H1 (cell line): ENCODE data around the gene BRIP1. TPM values are rescaled to one million over a fixed set of nuclear protein-coding genes. Genes with fewer than 3 reads are reported as not detected.

ENCODE experiments used
- CTCF ChIA-PET: fragments of 300-600 bp; sonication (Branson Sonifier 250); formaldehyde crosslinking; loops from one replicate; lab custom pipeline; 2021; ENCODE audit not compliant: partially characterized antibody; lab: Charles Lee
- POLR2A ChIA-PET: fragments of 300-600 bp; sonication (Branson Sonifier 250); formaldehyde crosslinking; loops from one replicate; lab custom pipeline; 2021; ENCODE audit warnings: inconsistent platforms; ENCODE audit not compliant: partially characterized antibody; lab: Charles Lee
- DNase-seq, 2 experiments: peaks; one replicate each; pipeline versions ENCODE4 v3.0.0 to v3.0.0-alpha.2; 2010 to 2022; ENCODE audit warnings: low spot score in 2 of 2, low read depth in 1 of 2, mixed read lengths in 1 of 2
- FAIRE-seq: peaks from 2 replicates; lab custom pipeline; 2011; peaks lifted over from hg19 to GRCh38; lab: Jason Lieb, UNC
- H2AFZ ChIP-seq: 2 replicates; pipeline ENCODE4 v1.8.1; 2012; ENCODE audit warnings: low read length, inconsistent platforms
- H2AK5ac ChIP-seq: 2 replicates; pipeline ENCODE4 v1.6.1; 2013; ENCODE audit warnings: low read depth, low read length
- H2BK120ac ChIP-seq: replicated peaks from 2 replicates; pipeline ENCODE3; 2013; ENCODE audit warnings: low read depth, low read length, inconsistent platforms
- H2BK12ac ChIP-seq: 2 replicates; pipeline ENCODE4 v1.6.1; 2013; ENCODE audit warnings: low read depth, low read length
- H2BK15ac ChIP-seq: 2 replicates; pipeline ENCODE4 v1.6.1; 2013; ENCODE audit warnings: low read length
- H2BK20ac ChIP-seq: 2 replicates; pipeline ENCODE4 v1.6.1; 2013; ENCODE audit warnings: low read length
- H2BK5ac ChIP-seq: 2 replicates; pipeline ENCODE4 v1.6.1; 2013; ENCODE audit warnings: low read depth, low read length
- H3K14ac ChIP-seq: 2 replicates; pipeline ENCODE4 v1.6.1; 2013; ENCODE audit warnings: inconsistent platforms; ENCODE audit not compliant: insufficient read length
- H3K18ac ChIP-seq: 2 replicates; pipeline ENCODE4 v1.6.1; 2013; ENCODE audit warnings: low read length; ENCODE audit errors: extremely low read depth
- H3K23ac ChIP-seq: 2 replicates; pipeline ENCODE4 v1.6.1; 2013; ENCODE audit warnings: inconsistent platforms; ENCODE audit not compliant: insufficient read length
- H3K23me2 ChIP-seq: 2 replicates; pipeline ENCODE4 v1.6.1; 2013; ENCODE audit warnings: low read depth, low read length
- H3K27ac ChIP-seq: 2 replicates; pipeline ENCODE4 v1.6.1; 2011; ENCODE audit warnings: low read depth, low read length, inconsistent platforms
- H3K27me3 ChIP-seq, 4 experiments: replicated peaks in 1 of 4; 1 replicate in 1 of 4; 2 replicates in 3 of 4; pipeline versions ENCODE4 v1.6.1 to v1.8.1; 2011 to 2013; ENCODE audit warnings: low read length in 3 of 4, mild to moderate bottlenecking in 3 of 4, inconsistent platforms in 2 of 4, mixed read lengths in 2 of 4, moderate library complexity in 1 of 4; ENCODE audit not compliant: control insufficient read depth in 3 of 4, insufficient read depth in 3 of 4; ENCODE audit errors: extremely low read depth in 1 of 4
- H3K36me3 ChIP-seq, 4 experiments: 2 replicates each; pipeline versions ENCODE4 v1.6.1 to v1.8.1; 2011 to 2013; ENCODE audit warnings: mild to moderate bottlenecking in 4 of 4, low read length in 3 of 4, moderate library complexity in 2 of 4, control low read depth in 1 of 4, inconsistent platforms in 1 of 4; ENCODE audit not compliant: insufficient read depth in 4 of 4, control insufficient read depth in 2 of 4
- H3K4ac ChIP-seq: replicated peaks from 2 replicates; pipeline ENCODE3; 2013; ENCODE audit warnings: low read length, low read depth, mixed read lengths, inconsistent platforms; ENCODE audit not compliant: insufficient read length
- H3K4me1 ChIP-seq, 4 experiments: replicated peaks in 1 of 4; 1 replicate in 1 of 4; 2 replicates in 3 of 4; pipeline versions ENCODE4 v1.6.1 to v1.8.1; 2011 to 2013; ENCODE audit warnings: low read length in 3 of 4, inconsistent platforms in 2 of 4, mixed read lengths in 1 of 4; ENCODE audit not compliant: insufficient read depth in 4 of 4, control insufficient read depth in 3 of 4
- H3K4me2 ChIP-seq, 2 experiments: 2 replicates each; pipeline versions ENCODE4 v1.6.1 to v1.8.1; 2011 to 2013; ENCODE audit warnings: low read depth in 2 of 2, low read length in 2 of 2, control low read depth in 1 of 2, inconsistent platforms in 1 of 2, mild to moderate bottlenecking in 1 of 2; ENCODE audit not compliant: insufficient read depth in 1 of 2
- H3K4me3 ChIP-seq, 4 experiments: fragments of 200-600, 300-600 bp in 1 of 4; sonication (generic), shearing (Covaris generic), sonication (Bioruptor Twin) in 1 of 4; 2 replicates each; pipeline versions ENCODE4 v1.5.1 to v1.8.1; 2011 to 2016; ENCODE audit warnings: low read length in 4 of 4, low read depth in 3 of 4, control low read depth in 2 of 4, inconsistent platforms in 2 of 4, mild to moderate bottlenecking in 2 of 4, mixed read lengths in 1 of 4, moderate library complexity in 1 of 4; ENCODE audit not compliant: insufficient read depth in 2 of 4; ENCODE audit errors: extremely low read depth in 1 of 4
- H3K56ac ChIP-seq: replicated peaks from 2 replicates; pipeline ENCODE3; 2013; ENCODE audit warnings: low read depth, mild to moderate bottlenecking, mixed read lengths, low read length, inconsistent platforms; ENCODE audit not compliant: insufficient read length
- H3K79me1 ChIP-seq: 2 replicates; pipeline ENCODE4 v1.6.1; 2013; ENCODE audit warnings: low read depth, low read length, control low read depth
- H3K79me2 ChIP-seq, 2 experiments: 2 replicates each; pipeline versions ENCODE4 v1.6.1 to v1.8.1; 2012 to 2013; ENCODE audit warnings: low read length in 2 of 2, mild to moderate bottlenecking in 2 of 2, inconsistent platforms in 1 of 2; ENCODE audit not compliant: insufficient read depth in 2 of 2, control insufficient read depth in 1 of 2
- H3K9ac ChIP-seq, 4 experiments: replicated peaks in 1 of 4; 1 replicate in 1 of 4; 2 replicates in 3 of 4; pipeline versions ENCODE4 v1.6.1 to v1.8.1; 2011 to 2013; ENCODE audit warnings: low read depth in 3 of 4, low read length in 3 of 4, control low read depth in 2 of 4, mild to moderate bottlenecking in 2 of 4, moderate library complexity in 2 of 4, inconsistent platforms in 1 of 4; ENCODE audit errors: extremely low read depth in 1 of 4
- H3K9me3 ChIP-seq, 2 experiments: 2 replicates each; pipeline versions ENCODE4 v1.6.1 to v1.8.1; 2012 to 2013; ENCODE audit warnings: mild to moderate bottlenecking in 2 of 2, moderate library complexity in 2 of 2, control low read depth in 1 of 2, inconsistent platforms in 1 of 2, low read depth in 1 of 2, low read length in 1 of 2, mixed read lengths in 1 of 2; ENCODE audit not compliant: insufficient read depth in 2 of 2
- H4K20me1 ChIP-seq, 2 experiments: replicated peaks in 1 of 2; 2 replicates each; pipeline versions ENCODE3 to v1.8.1; 2011 to 2013; ENCODE audit warnings: inconsistent platforms in 2 of 2, low read length in 2 of 2, mild to moderate bottlenecking in 1 of 2; ENCODE audit not compliant: insufficient read depth in 2 of 2, control insufficient read depth in 1 of 2
- H4K5ac ChIP-seq: 2 replicates; pipeline ENCODE4 v1.6.1; 2013; ENCODE audit warnings: low read length, low read depth, mixed read lengths, inconsistent platforms; ENCODE audit not compliant: insufficient read length
- H4K8ac ChIP-seq: 2 replicates; pipeline ENCODE4 v1.8.0; 2013; ENCODE audit warnings: mild to moderate bottlenecking, moderate library complexity, low read length, inconsistent platforms; ENCODE audit not compliant: insufficient read depth; ENCODE audit errors: extremely low read depth
- H4K91ac ChIP-seq: replicated peaks from 2 replicates; pipeline ENCODE3; 2013; ENCODE audit warnings: low read length, mixed read lengths, inconsistent platforms; ENCODE audit not compliant: insufficient read length
- ASH2L ChIP-seq: fragments of 200-600, 300-600 bp; sonication (generic); IDR thresholded peaks from one replicate; pipeline ENCODE4 v1.7.1; 2017; ENCODE audit warnings: low read length
- CHD2 ChIP-seq: IDR thresholded peaks from 2 replicates; pipeline ENCODE4 v1.6.1; 2012; ENCODE audit warnings: low read length, improper control_type of control experiment
- EP300 ChIP-seq, 2 experiments: IDR thresholded peaks; 1 replicate in 1 of 2; 2 replicates in 1 of 2; pipeline ENCODE4 v1.6.1; 2011 to 2012; ENCODE audit warnings: low read depth in 2 of 2, low read length in 2 of 2, mild to moderate bottlenecking in 2 of 2, borderline replicate concordance in 1 of 2, inconsistent platforms in 1 of 2, moderate library complexity in 1 of 2
- FOSL1 ChIP-seq: IDR thresholded peaks from 2 replicates; pipeline ENCODE4 v1.6.1; 2011; ENCODE audit warnings: mild to moderate bottlenecking, low read depth, low read length, moderate library complexity; ENCODE audit not compliant: insufficient read depth
- HDAC2 ChIP-seq, 2 experiments: fragments of 300-600 bp in 1 of 2; sonication (generic) in 1 of 2; IDR thresholded peaks; 2 replicates each; pipeline ENCODE4 v1.6.1; 2011 to 2012; ENCODE audit warnings: low read depth in 2 of 2, low read length in 2 of 2, mild to moderate bottlenecking in 2 of 2, moderate library complexity in 2 of 2, borderline replicate concordance in 1 of 2, inconsistent platforms in 1 of 2
- JUN ChIP-seq: IDR thresholded peaks from 2 replicates; pipeline ENCODE4 v1.6.1; 2011; ENCODE audit warnings: low read depth, mild to moderate bottlenecking, improper control_type of control experiment, low read length
- POLR2A ChIP-seq, 2 experiments: IDR thresholded peaks; 1 replicate in 1 of 2; 2 replicates in 1 of 2; pipeline ENCODE4 v1.6.1; 2011; ENCODE audit warnings: low read depth in 2 of 2, low read length in 2 of 2, mild to moderate bottlenecking in 2 of 2; ENCODE audit errors: control extremely low read depth in 1 of 2
- POU5F1 ChIP-seq: IDR thresholded peaks from 2 replicates; pipeline ENCODE4 v1.6.1; 2011; ENCODE audit warnings: low read depth, mild to moderate bottlenecking, low read length, moderate library complexity
- RFX5 ChIP-seq: IDR thresholded peaks from 2 replicates; pipeline ENCODE4 v1.6.1; 2011; ENCODE audit warnings: low read depth, low read length, improper control_type of control experiment, borderline replicate concordance
- YY1 ChIP-seq: IDR thresholded peaks from 2 replicates; pipeline ENCODE4 v1.6.1; 2011; ENCODE audit warnings: low read depth, mild to moderate bottlenecking, low read length
- WGBS, 2 experiments: shearing (Covaris generic) in 1 of 2; methylation state at CpG; one replicate each; pipeline versions ENCODE4 v1.1.6 to v1.1.7; 2013 to 2015; ENCODE audit warnings: low lambda C conversion rate in 2 of 2, mixed read lengths in 2 of 2, inconsistent platforms in 1 of 2, low coverage in 1 of 2, missing lambda C conversion rate in 1 of 2; ENCODE audit not compliant: insufficient replicate concordance in 2 of 2, insufficient coverage in 1 of 2, insufficient read length in 1 of 2; ENCODE audit errors: extremely low coverage in 1 of 2, missing lambda C conversion rate in 1 of 2; 5-methylcytosine and 5-hydroxymethylcytosine counted together
- polyA plus RNA-seq, 7 experiments: library from polyadenylated mRNA; depleted of rRNA in 3 of 7; stranded (reverse) in 5 of 7; unstranded in 2 of 7; fragments of >200 nt in 5 of 7; fragments of 200-250 nt in 2 of 7; gene quantifications; 1 replicate in 5 of 7; 2 replicates in 1 of 7; 4 replicates in 1 of 7; pipeline versions ENCODE4 v1.2.1 to v1.2.3, GENCODE V29; 2011 to 2013; ENCODE audit warnings: missing spikeins in 2 of 7, mixed read lengths in 2 of 7
- total RNA-seq: library from RNA; stranded (reverse); fragmentation: NEBNext Ultra II Directional; extraction: Animal tissue kit (Norgen Biotek cat#: 25700); gene quantifications from 2 replicates; pipeline ENCODE4 v1.2.1, GENCODE V29; 2021
- TF ChIP-seq, protein P1 (sequence below), 3 experiments: IDR thresholded peaks; 1 replicate in 2 of 3; 2 replicates in 1 of 3; pipeline versions ENCODE4 v1.5.1 to v1.6.1; 2011; ENCODE audit warnings: low read length in 3 of 3, mild to moderate bottlenecking in 3 of 3, inconsistent platforms in 2 of 3, low read depth in 1 of 3, moderate library complexity in 1 of 3; ENCODE audit not compliant: insufficient read depth in 1 of 3; ENCODE audit errors: control extremely low read depth in 1 of 3
- TF ChIP-seq, protein P2 (sequence below): IDR thresholded peaks from 2 replicates; pipeline ENCODE4 v1.6.1; 2012; ENCODE audit warnings: inconsistent platforms

BRIP1 gene
- total and polyA plus RNA-seq, 2 of the 8 experiments (the other 6 are each of a cell fraction or from before 2014, with no cell fraction given), result 5.8 to 19.2 TPM

DNA sequence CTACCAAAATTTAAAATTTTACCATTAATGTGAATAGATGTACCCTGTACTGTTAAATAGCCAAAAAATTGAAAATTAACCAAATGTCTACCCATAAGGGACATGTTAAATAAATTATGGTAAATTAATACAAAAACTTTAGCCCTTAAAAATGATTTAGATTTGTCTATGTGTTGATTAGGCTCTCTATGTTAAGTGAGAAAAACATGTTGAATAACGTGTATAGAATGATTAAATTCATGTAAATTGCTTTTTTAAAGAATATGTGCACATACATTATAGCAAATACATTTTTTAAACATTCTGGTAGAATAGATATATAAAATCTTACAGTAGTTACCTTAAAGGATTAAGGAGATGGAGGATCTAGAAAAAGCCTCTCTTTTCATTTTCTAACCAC lies 59.5 kb downstream of the BRIP1 start:
- CTCF ChIA-PET, result no interaction called here
- POLR2A ChIA-PET, result no interaction called here
- no peak for TF ChIP-seq POLR2A (IDR thresholded peaks at IDR 0.05; ENCODE audit: control extremely low read depth in 1 of 2, low read depth in 2 of 2, low read length in 2 of 2)
- no peak for TF ChIP-seq YY1
- TF ChIP-seq POU5F1, result no peak
- TF ChIP-seq, protein P1, sequence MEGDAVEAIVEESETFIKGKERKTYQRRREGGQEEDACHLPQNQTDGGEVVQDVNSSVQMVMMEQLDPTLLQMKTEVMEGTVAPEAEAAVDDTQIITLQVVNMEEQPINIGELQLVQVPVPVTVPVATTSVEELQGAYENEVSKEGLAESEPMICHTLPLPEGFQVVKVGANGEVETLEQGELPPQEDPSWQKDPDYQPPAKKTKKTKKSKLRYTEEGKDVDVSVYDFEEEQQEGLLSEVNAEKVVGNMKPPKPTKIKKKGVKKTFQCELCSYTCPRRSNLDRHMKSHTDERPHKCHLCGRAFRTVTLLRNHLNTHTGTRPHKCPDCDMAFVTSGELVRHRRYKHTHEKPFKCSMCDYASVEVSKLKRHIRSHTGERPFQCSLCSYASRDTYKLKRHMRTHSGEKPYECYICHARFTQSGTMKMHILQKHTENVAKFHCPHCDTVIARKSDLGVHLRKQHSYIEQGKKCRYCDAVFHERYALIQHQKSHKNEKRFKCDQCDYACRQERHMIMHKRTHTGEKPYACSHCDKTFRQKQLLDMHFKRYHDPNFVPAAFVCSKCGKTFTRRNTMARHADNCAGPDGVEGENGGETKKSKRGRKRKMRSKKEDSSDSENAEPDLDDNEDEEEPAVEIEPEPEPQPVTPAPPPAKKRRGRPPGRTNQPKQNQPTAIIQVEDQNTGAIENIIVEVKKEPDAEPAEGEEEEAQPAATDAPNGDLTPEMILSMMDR (IDR thresholded peaks at IDR 0.05; ENCODE audit: control extremely low read depth in 1 of 3, insufficient read depth in 1 of 3, low read depth in 1 of 3, low read length in 3 of 3), result no peak
- TF ChIP-seq CHD2, result no peak
- no peak for TF ChIP-seq EP300 (IDR thresholded peaks at IDR 0.05; ENCODE audit: borderline replicate concordance in 1 of 2, low read depth in 2 of 2, low read length in 2 of 2)
- no peak for TF ChIP-seq JUN
- TF ChIP-seq HDAC2 (IDR thresholded peaks at IDR 0.05; ENCODE audit: borderline replicate concordance in 1 of 2, low read depth in 2 of 2, low read length in 2 of 2), result no peak
- TF ChIP-seq, protein P2, sequence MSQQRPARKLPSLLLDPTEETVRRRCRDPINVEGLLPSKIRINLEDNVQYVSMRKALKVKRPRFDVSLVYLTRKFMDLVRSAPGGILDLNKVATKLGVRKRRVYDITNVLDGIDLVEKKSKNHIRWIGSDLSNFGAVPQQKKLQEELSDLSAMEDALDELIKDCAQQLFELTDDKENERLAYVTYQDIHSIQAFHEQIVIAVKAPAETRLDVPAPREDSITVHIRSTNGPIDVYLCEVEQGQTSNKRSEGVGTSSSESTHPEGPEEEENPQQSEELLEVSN, result no peak
- TF ChIP-seq RFX5, result no peak
- TF ChIP-seq FOSL1, result no peak
- TF ChIP-seq ASH2L, result no peak

More for the DNA sequence above, 59.5 kb downstream of the BRIP1 start:
- H4K8ac ChIP-seq, result no peak overlapping the region
- no peak overlapping the region for H2BK5ac ChIP-seq
- no peak overlapping the region for H3K18ac ChIP-seq
- H2BK120ac ChIP-seq, result no peak overlapping the region
- FAIRE-seq (no peak), DNase-seq (no peak)
- H2AFZ ChIP-seq, result no peak overlapping the region
- no peak overlapping the region for H3K27ac ChIP-seq
- no peak overlapping the region for H3K4me2 ChIP-seq
- no peaks in the 10 kb centered on the region for H3K27me3 ChIP-seq
- peaks cover 0 to 9% (median 0%) of the 10 kb centered on the region in 4 experiments; a peak in 3 of 8 replicates for H3K36me3 ChIP-seq
- H3K9me3 ChIP-seq, result no peaks in the 10 kb centered on the region
- H3K4me3 ChIP-seq, result no peak overlapping the region
- no peak overlapping the region for H2AK5ac ChIP-seq
- no peak overlapping the region for H3K14ac ChIP-seq
- H3K4me1 ChIP-seq, result no peaks in the 10 kb centered on the region
- WGBS, 2 experiments, result 97% methylated on average over 1 of the region's 1 CpG; no CpG with 5 or more reads in 1 of the 2 experiments
- no peak overlapping the region for H2BK20ac ChIP-seq
- H3K79me2 ChIP-seq, result no peaks in the 10 kb centered on the region
- no peaks in the 10 kb centered on the region for H4K20me1 ChIP-seq
- H3K23ac ChIP-seq, result no peak overlapping the region
- H3K56ac ChIP-seq, result no peak overlapping the region
- no peak overlapping the region for H4K5ac ChIP-seq
- H2BK12ac ChIP-seq, result no peak overlapping the region
- H3K9ac ChIP-seq, result no peak overlapping the region
- H3K23me2 ChIP-seq, result no peaks in the 10 kb centered on the region
- H3K79me1 ChIP-seq, result no peaks in the 10 kb centered on the region
- H3K4ac ChIP-seq, result no peak overlapping the region
- no peak overlapping the region for H2BK15ac ChIP-seq
- no peak overlapping the region for H4K91ac ChIP-seq
